ENCODE measurements around the gene MEIOSIN.

DNA sequence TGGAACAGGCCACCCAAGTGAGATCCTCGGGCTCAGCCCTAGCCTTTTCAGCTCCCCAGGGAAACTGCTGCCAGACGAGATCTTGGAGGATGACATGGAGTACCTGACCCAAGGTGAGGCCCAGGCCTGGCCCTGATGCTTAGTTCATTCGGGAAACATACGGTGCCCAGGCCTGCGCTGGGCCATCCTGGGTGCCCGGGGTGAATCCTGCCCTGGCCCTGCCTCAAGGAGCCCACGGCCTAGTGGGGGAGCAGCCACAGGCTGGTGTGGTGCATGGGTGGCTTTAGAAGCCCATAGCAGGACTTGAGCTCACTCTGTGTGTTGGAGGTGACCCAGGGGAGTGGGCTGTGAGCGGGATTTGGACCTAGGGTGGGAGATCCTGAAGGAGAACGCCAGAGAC, 25.7 kb downstream of the MEIOSIN start:
- TF ChIP-seq, protein P1, sequence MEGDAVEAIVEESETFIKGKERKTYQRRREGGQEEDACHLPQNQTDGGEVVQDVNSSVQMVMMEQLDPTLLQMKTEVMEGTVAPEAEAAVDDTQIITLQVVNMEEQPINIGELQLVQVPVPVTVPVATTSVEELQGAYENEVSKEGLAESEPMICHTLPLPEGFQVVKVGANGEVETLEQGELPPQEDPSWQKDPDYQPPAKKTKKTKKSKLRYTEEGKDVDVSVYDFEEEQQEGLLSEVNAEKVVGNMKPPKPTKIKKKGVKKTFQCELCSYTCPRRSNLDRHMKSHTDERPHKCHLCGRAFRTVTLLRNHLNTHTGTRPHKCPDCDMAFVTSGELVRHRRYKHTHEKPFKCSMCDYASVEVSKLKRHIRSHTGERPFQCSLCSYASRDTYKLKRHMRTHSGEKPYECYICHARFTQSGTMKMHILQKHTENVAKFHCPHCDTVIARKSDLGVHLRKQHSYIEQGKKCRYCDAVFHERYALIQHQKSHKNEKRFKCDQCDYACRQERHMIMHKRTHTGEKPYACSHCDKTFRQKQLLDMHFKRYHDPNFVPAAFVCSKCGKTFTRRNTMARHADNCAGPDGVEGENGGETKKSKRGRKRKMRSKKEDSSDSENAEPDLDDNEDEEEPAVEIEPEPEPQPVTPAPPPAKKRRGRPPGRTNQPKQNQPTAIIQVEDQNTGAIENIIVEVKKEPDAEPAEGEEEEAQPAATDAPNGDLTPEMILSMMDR (IDR thresholded peaks at IDR 0.05): no peak
- TF ChIP-seq POLR2A (IDR thresholded peaks at IDR 0.05): no peak
